Measurements from ENCODE around the gene EYA4.

GRCh38 chr6:133275213-133275612, 34.1 kb downstream of the EYA4 start:
- TF ChIP-seq CTCF (IDR thresholded peaks at IDR 0.05; ENCODE audit: insufficient read depth, low read length, poor library complexity, severe bottlenecking) (no peak), EZH2phosphoT487 (conservative IDR thresholded peaks at IDR 0.05; ENCODE audit: low read length) (no peak)

Data from SU-DHL-6 (cell line).